Thyroid gland (tissue), 4 donors: ENCODE results near the gene TRRAP.

Experiments used
- POLR2A ChIP-seq, 2 donors: fragments of 450-650 bp; IDR thresholded peaks; one replicate each; pipeline ENCODE4 v1.6.1; 2017; ENCODE audit warnings: antibody characterized with exemption in 2 of 2, mild to moderate bottlenecking in 2 of 2, moderate library complexity in 1 of 2
- TF ChIP-seq, protein P1 (sequence below), 6 experiments: fragments of 200-600 bp in 3 of 6; fragments of 450-650 bp in 3 of 6; sonication (generic) in 3 of 6; IDR thresholded peaks; one replicate each; pipeline ENCODE4 v1.5.1; 2016 to 2019; ENCODE audit warnings: antibody characterized with exemption in 6 of 6, mild to moderate bottlenecking in 2 of 6, inconsistent platforms in 1 of 6, moderate library complexity in 1 of 6

DNA sequence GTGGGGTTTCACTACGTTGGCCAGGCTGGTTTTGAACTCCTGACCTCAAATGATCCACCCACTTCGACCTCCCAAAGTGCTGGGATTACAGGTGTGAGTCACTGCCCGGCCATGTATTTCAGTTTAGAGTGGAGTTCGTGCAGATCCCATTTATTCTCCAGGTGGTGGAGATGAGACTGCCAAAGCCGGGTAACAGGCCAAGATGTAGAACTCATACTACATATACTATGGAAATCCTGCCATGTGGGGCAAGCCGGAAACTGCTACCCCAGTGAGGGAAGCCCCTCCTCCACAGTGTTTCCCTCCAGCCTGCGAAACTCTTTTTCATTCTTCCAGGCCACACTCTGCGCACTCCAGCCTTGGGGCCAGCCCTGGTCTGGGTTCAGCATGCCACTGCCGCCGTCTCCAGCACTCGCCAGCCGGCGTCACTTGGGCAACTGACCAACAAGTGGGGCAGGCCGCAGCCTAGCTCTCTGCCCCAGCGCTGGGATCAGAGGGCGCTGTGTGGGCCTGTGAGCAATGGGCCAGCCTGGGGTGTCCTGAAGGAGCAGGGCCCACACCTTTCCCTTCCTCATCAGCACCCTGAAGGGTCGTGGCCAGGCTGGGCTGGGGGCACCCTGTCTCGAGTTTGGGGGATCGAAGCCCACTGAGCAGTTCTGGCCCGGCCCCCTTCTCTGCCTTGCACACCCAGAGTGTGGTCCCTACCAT lies 122.0 kb downstream of the TRRAP start:
- TF ChIP-seq POLR2A (IDR thresholded peaks at IDR 0.05): no peak
- TF ChIP-seq, protein P1, sequence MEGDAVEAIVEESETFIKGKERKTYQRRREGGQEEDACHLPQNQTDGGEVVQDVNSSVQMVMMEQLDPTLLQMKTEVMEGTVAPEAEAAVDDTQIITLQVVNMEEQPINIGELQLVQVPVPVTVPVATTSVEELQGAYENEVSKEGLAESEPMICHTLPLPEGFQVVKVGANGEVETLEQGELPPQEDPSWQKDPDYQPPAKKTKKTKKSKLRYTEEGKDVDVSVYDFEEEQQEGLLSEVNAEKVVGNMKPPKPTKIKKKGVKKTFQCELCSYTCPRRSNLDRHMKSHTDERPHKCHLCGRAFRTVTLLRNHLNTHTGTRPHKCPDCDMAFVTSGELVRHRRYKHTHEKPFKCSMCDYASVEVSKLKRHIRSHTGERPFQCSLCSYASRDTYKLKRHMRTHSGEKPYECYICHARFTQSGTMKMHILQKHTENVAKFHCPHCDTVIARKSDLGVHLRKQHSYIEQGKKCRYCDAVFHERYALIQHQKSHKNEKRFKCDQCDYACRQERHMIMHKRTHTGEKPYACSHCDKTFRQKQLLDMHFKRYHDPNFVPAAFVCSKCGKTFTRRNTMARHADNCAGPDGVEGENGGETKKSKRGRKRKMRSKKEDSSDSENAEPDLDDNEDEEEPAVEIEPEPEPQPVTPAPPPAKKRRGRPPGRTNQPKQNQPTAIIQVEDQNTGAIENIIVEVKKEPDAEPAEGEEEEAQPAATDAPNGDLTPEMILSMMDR (IDR thresholded peaks at IDR 0.05): no peak
